Measurements from ENCODE around the gene MOB3A. TPM values are rescaled to one million over a fixed set of nuclear protein-coding genes. Genes with fewer than 3 reads are reported as not detected.

MOB3A gene
- total and polyA plus RNA-seq, 9 of the 15 experiments (the other 6 are each of a cell fraction or from before 2014, with no cell fraction given) = 1.1 to 24.1 (median 6.0) TPM

DNA sequence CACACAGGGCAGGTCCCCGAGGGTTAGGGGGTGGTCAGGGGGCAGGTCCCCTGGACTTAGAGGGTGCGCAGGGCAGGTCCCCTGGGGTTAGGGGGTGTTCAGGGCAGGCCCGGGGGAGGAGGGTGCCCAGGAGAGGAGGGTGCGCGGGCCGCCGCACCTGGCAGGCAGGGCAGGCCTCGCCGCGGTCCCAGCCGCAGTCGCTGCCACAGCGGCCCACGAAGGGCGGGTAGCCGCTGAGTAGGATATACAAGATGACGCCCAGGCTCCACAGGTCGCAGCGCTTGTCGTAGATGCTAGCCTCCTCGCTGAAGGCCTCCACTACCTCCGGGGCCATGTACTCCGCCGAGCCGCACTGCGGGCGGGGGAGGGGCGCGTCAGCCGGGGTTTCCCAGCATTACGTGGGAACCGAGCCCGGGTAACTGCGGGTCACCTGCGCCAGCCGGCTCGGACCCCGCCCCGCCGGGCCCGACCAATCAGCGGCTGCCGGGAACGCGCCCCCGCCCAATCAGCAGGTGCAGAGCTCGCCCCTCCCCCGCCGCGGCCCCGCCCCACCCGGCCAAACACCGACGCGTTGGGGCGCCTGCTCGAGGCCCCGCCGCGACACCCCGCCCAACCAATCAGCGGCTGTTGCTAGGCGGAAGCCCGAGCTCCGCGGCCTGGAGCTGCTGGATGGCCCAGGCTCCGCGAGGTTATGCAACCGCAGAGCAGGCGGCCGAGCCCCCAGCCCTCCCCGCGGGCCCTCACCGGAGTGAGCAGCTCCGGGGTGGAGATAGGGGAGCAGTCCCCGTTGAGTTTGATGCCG lies 54.2 kb downstream of the MOB3A start (continued):
- TF ChIP-seq, protein P1, sequence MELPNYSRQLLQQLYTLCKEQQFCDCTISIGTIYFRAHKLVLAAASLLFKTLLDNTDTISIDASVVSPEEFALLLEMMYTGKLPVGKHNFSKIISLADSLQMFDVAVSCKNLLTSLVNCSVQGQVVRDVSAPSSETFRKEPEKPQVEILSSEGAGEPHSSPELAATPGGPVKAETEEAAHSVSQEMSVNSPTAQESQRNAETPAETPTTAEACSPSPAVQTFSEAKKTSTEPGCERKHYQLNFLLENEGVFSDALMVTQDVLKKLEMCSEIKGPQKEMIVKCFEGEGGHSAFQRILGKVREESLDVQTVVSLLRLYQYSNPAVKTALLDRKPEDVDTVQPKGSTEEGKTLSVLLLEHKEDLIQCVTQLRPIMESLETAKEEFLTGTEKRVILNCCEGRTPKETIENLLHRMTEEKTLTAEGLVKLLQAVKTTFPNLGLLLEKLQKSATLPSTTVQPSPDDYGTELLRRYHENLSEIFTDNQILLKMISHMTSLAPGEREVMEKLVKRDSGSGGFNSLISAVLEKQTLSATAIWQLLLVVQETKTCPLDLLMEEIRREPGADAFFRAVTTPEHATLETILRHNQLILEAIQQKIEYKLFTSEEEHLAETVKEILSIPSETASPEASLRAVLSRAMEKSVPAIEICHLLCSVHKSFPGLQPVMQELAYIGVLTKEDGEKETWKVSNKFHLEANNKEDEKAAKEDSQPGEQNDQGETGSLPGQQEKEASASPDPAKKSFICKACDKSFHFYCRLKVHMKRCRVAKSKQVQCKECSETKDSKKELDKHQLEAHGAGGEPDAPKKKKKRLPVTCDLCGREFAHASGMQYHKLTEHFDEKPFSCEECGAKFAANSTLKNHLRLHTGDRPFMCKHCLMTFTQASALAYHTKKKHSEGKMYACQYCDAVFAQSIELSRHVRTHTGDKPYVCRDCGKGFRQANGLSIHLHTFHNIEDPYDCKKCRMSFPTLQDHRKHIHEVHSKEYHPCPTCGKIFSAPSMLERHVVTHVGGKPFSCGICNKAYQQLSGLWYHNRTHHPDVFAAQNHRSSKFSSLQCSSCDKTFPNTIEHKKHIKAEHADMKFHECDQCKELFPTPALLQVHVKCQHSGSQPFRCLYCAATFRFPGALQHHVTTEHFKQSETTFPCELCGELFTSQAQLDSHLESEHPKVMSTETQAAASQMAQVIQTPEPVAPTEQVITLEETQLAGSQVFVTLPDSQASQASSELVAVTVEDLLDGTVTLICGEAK (IDR thresholded peaks at IDR 0.05) = no peak
- TF ChIP-seq, protein P1 (CRISPR knock-in tag; IDR thresholded peaks at IDR 0.05) = no peak
- TF ChIP-seq RBM25 (IDR thresholded peaks at IDR 0.05; ENCODE audit: low read depth, low read length, severe bottlenecking) (peak; percentile 99), LCOR (CRISPR knock-in tag; IDR thresholded peaks at IDR 0.05) (no peak), LEF1 (IDR thresholded peaks at IDR 0.05) (peak; percentile 43; the same call in 1 of the 2 replicates), FOSL1 (tag; conservative IDR thresholded peaks at IDR 0.05) (no peak), ZKSCAN3 (CRISPR knock-in tag; IDR thresholded peaks at IDR 0.05) (no peak), EWSR1 (IDR thresholded peaks at IDR 0.05; ENCODE audit: borderline replicate concordance, low read depth, partially characterized antibody) (no peak), SRSF9 (IDR thresholded peaks at IDR 0.05; ENCODE audit: borderline replicate concordance, low read depth, low read length) (no peak), CBFA2T2 (conservative IDR thresholded peaks at IDR 0.05) (no peak; the same call in 1 of the 2 replicates), ZNF561 (CRISPR knock-in tag; conservative IDR thresholded peaks at IDR 0.05) (no peak), JUNB (CRISPR knock-in tag; conservative IDR thresholded peaks at IDR 0.05) (no peak)
- TF ChIP-seq, protein P2, sequence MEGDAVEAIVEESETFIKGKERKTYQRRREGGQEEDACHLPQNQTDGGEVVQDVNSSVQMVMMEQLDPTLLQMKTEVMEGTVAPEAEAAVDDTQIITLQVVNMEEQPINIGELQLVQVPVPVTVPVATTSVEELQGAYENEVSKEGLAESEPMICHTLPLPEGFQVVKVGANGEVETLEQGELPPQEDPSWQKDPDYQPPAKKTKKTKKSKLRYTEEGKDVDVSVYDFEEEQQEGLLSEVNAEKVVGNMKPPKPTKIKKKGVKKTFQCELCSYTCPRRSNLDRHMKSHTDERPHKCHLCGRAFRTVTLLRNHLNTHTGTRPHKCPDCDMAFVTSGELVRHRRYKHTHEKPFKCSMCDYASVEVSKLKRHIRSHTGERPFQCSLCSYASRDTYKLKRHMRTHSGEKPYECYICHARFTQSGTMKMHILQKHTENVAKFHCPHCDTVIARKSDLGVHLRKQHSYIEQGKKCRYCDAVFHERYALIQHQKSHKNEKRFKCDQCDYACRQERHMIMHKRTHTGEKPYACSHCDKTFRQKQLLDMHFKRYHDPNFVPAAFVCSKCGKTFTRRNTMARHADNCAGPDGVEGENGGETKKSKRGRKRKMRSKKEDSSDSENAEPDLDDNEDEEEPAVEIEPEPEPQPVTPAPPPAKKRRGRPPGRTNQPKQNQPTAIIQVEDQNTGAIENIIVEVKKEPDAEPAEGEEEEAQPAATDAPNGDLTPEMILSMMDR (IDR thresholded peaks at IDR 0.05 in 2 of 3, conservative IDR thresholded peaks at IDR 0.05 in 1 of 3; ENCODE audit: insufficient read depth in 2 of 3, low read depth in 1 of 3, low read length in 3 of 3) = no peak
- TF ChIP-seq, protein P3, sequence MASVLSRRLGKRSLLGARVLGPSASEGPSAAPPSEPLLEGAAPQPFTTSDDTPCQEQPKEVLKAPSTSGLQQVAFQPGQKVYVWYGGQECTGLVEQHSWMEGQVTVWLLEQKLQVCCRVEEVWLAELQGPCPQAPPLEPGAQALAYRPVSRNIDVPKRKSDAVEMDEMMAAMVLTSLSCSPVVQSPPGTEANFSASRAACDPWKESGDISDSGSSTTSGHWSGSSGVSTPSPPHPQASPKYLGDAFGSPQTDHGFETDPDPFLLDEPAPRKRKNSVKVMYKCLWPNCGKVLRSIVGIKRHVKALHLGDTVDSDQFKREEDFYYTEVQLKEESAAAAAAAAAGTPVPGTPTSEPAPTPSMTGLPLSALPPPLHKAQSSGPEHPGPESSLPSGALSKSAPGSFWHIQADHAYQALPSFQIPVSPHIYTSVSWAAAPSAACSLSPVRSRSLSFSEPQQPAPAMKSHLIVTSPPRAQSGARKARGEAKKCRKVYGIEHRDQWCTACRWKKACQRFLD (CRISPR knock-in tag; IDR thresholded peaks at IDR 0.05) = no peak
- TF ChIP-seq, protein P4, sequence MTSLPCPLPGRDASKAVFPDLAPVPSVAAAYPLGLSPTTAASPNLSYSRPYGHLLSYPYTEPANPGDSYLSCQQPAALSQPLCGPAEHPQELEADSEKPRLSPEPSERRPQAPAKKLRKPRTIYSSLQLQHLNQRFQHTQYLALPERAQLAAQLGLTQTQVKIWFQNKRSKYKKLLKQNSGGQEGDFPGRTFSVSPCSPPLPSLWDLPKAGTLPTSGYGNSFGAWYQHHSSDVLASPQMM (CRISPR knock-in tag; IDR thresholded peaks at IDR 0.05) = no peak

Data from K562 (cell line).